Body of pancreas (tissue), 4 donors: ENCODE measurements around the gene SNAPIN.

ENCODE experiments used
- CTCF ChIP-seq, 7 experiments: fragments of 450-650 bp in 4 of 7; fragments of 200-600 bp in 3 of 7; sonication (generic) in 3 of 7; IDR thresholded peaks; one replicate each; pipeline ENCODE4 v1.5.1; 2016 to 2019; ENCODE audit warnings: antibody characterized with exemption in 7 of 7
- POLR2A ChIP-seq, 3 donors: fragments of 450-650 bp; IDR thresholded peaks; one replicate each; pipeline ENCODE4 v1.6.1; 2016; ENCODE audit warnings: antibody characterized with exemption in 3 of 3, mild to moderate bottlenecking in 2 of 3

- TF ChIP-seq CTCF (IDR thresholded peaks at IDR 0.05) (no peak), POLR2A (IDR thresholded peaks at IDR 0.05) (no peak)
Observed at GRCh38 chr1:153711026-153711425, 52.5 kb downstream of the SNAPIN start.
